HEK293T (cell line): ENCODE results near the gene TTLL7.
"Not testable (repeated sequence)": the region's sequence is repeated elsewhere in the genome, so short reads cannot be mapped to it uniquely, and the experiment has no call there.

ENCODE experiments used
- BHLHE40 ChIP-seq: fragments of 450-650 bp; IDR thresholded peaks from 2 replicates; pipeline ENCODE4 v1.6.1; 2016; ENCODE audit warnings: mild to moderate bottlenecking, moderate library complexity, borderline replicate concordance
- ELF4 ChIP-seq: fragments of 450-650 bp; IDR thresholded peaks from 2 replicates; pipeline ENCODE4 v1.6.1; 2017; ENCODE audit warnings: antibody characterized with exemption
- FOXA1 ChIP-seq: fragments of 450-650 bp; IDR thresholded peaks from 2 replicates; pipeline ENCODE4 v1.6.1; 2016; ENCODE audit warnings: mild to moderate bottlenecking
- FOXM1 ChIP-seq: fragments of 450-650 bp; IDR thresholded peaks from 2 replicates; pipeline ENCODE4 v1.6.1; 2017; ENCODE audit warnings: mild to moderate bottlenecking, borderline replicate concordance
- HDGF ChIP-seq: fragments of 450-650 bp; IDR thresholded peaks from 2 replicates; pipeline ENCODE4 v1.6.1; 2017; ENCODE audit warnings: antibody characterized with exemption, borderline replicate concordance
- NFRKB ChIP-seq: fragments of 450-650 bp; IDR thresholded peaks from 2 replicates; pipeline ENCODE4 v1.6.1; 2016; ENCODE audit warnings: mild to moderate bottlenecking, moderate library complexity
- SUZ12 ChIP-seq: fragments of 450-650 bp; IDR thresholded peaks from 2 replicates; pipeline ENCODE4 v1.6.1; 2016; ENCODE audit warnings: mild to moderate bottlenecking
- TARDBP ChIP-seq: fragments of 450-650 bp; IDR thresholded peaks from 2 replicates; pipeline ENCODE4 v1.6.1; 2016
- ZNF384 ChIP-seq: fragments of 450-650 bp; IDR thresholded peaks from 2 replicates; pipeline ENCODE4 v1.6.1; 2016

DNA sequence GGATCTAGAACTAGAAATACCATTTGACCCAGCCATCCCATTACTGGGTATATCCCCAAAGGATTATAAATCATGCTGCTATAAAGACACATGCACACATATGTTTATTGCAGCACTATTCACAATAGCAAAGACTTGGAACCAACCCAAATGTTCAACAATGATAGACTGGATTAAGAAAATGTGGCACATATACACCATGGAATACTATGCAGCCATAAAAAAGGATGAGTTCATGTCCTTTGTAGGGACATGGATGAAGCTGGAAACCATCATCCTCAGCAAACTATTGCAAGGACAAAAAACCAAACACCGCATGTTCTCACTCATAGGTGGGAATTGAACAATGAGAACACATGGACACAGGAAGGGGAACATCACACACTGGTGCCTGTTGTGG is 82.8 kb downstream of the TTLL7 start:
- TF ChIP-seq BHLHE40, ELF4, NFRKB, ZNF384, FOXA1, SUZ12, FOXM1, TARDBP, HDGF: not testable (repeated sequence)
